Astrocyte (in vitro differentiated cells and primary cell): ENCODE results near the gene ZNF526.

Experiments used
- EZH2 ChIP-seq: IDR thresholded peaks from 2 replicates; pipeline ENCODE4 v1.6.1; 2012; ENCODE audit warnings: mild to moderate bottlenecking, low read length, inconsistent platforms; ENCODE audit not compliant: insufficient read depth
- TF ChIP-seq, protein P1 (sequence below): IDR thresholded peaks from 2 replicates; pipeline ENCODE4 v1.5.1; 2011; ENCODE audit warnings: low read depth, mild to moderate bottlenecking, inconsistent platforms, low read length, moderate library complexity; ENCODE audit not compliant: insufficient read depth

DNA sequence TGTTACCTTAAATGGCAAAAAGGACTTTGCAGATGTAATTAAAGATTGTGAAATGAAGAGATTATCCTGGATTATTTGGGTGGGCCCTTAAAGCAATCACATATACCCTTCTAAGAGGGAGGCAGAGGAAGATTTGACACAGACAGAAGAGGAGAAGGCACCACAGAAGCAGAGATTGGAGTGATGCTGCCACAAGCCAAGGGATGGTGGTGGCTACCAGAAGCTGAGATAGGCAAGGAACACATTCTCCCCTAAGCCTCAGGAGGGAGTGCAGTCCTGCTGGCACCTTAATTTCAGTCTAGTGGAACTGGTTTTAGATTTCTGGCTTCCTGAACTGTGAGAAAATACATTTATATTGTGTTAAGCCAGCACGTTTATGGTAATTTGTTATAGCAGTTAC, 26.8 kb upstream of the ZNF526 start:
- TF ChIP-seq, protein P1, sequence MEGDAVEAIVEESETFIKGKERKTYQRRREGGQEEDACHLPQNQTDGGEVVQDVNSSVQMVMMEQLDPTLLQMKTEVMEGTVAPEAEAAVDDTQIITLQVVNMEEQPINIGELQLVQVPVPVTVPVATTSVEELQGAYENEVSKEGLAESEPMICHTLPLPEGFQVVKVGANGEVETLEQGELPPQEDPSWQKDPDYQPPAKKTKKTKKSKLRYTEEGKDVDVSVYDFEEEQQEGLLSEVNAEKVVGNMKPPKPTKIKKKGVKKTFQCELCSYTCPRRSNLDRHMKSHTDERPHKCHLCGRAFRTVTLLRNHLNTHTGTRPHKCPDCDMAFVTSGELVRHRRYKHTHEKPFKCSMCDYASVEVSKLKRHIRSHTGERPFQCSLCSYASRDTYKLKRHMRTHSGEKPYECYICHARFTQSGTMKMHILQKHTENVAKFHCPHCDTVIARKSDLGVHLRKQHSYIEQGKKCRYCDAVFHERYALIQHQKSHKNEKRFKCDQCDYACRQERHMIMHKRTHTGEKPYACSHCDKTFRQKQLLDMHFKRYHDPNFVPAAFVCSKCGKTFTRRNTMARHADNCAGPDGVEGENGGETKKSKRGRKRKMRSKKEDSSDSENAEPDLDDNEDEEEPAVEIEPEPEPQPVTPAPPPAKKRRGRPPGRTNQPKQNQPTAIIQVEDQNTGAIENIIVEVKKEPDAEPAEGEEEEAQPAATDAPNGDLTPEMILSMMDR, result no peak
- no peak for TF ChIP-seq EZH2
